IMR-90 (cell line): ENCODE results near the gene PEX14.

ENCODE experiments used
- CEBPB ChIP-seq: IDR thresholded peaks from 2 replicates; pipeline ENCODE4 v1.6.1; 2012; ENCODE audit warnings: low read depth, low read length, improper control_type of control experiment
- CTCF ChIP-seq: conservative IDR thresholded peaks from 2 replicates; pipeline ENCODE4 v1.5.1; 2012; ENCODE audit warnings: mild to moderate bottlenecking, low read depth, low read length, improper control_type of control experiment
- MAZ ChIP-seq: IDR thresholded peaks from 2 replicates; pipeline ENCODE4 v1.6.1; 2012; ENCODE audit warnings: low read depth, mild to moderate bottlenecking, low read length, improper control_type of control experiment, moderate library complexity, borderline replicate concordance
- MXI1 ChIP-seq: IDR thresholded peaks from 2 replicates; pipeline ENCODE4 v1.6.1; 2012; ENCODE audit warnings: low read depth, mild to moderate bottlenecking, low read length, moderate library complexity, borderline replicate concordance
- POLR2A ChIP-seq: IDR thresholded peaks from 2 replicates; pipeline ENCODE4 v1.6.1; 2012; ENCODE audit warnings: mild to moderate bottlenecking, low read depth, low read length

GRCh38 chr1:10506677-10507047 is 31.9 kb downstream of the PEX14 start:
- TF ChIP-seq CTCF (no peak), MXI1 (no peak), POLR2A (no peak), MAZ (no peak), CEBPB (no peak)
